ENCODE results near the gene RPS15.

- TF ChIP-seq CTCF (IDR thresholded peaks at IDR 0.05; ENCODE audit: low read depth, low read length, missing input control) (no peak), SP1 (IDR thresholded peaks at IDR 0.05) (no peak), TAF1 (conservative IDR thresholded peaks at IDR 0.05) (no peak), EGR1 (IDR thresholded peaks at IDR 0.05; ENCODE audit: low read depth in 2 of 2) (no peak), REST (IDR thresholded peaks at IDR 0.05) (no peak), YY1 (IDR thresholded peaks at IDR 0.05) (no peak), FOXA1 (IDR thresholded peaks at IDR 0.05) (no peak)
Measured at GRCh38 chr19:1471010-1471514, 32.9 kb downstream of the RPS15 start.
